H1 (cell line): ENCODE measurements around the gene OPN1SW. TPM values are rescaled to one million over a fixed set of nuclear protein-coding genes. Genes with fewer than 3 reads are reported as not detected.

Source experiments
- CTCF ChIA-PET: fragments of 300-600 bp; sonication (Branson Sonifier 250); formaldehyde crosslinking; loops from one replicate; lab custom pipeline; 2021; ENCODE audit not compliant: partially characterized antibody; lab: Charles Lee
- POLR2A ChIA-PET: fragments of 300-600 bp; sonication (Branson Sonifier 250); formaldehyde crosslinking; loops from one replicate; lab custom pipeline; 2021; ENCODE audit warnings: inconsistent platforms; ENCODE audit not compliant: partially characterized antibody; lab: Charles Lee
- DNase-seq, 2 experiments: peaks; one replicate each; pipeline versions ENCODE4 v3.0.0 to v3.0.0-alpha.2; 2010 to 2022; ENCODE audit warnings: low spot score in 2 of 2, low read depth in 1 of 2, mixed read lengths in 1 of 2
- FAIRE-seq: peaks from 2 replicates; lab custom pipeline; 2011; peaks lifted over from hg19 to GRCh38; lab: Jason Lieb, UNC
- H2AFZ ChIP-seq: 2 replicates; pipeline ENCODE4 v1.8.1; 2012; ENCODE audit warnings: low read length, inconsistent platforms
- H2AK5ac ChIP-seq: 2 replicates; pipeline ENCODE4 v1.6.1; 2013; ENCODE audit warnings: low read depth, low read length
- H2BK120ac ChIP-seq: replicated peaks from 2 replicates; pipeline ENCODE3; 2013; ENCODE audit warnings: low read depth, low read length, inconsistent platforms
- H2BK12ac ChIP-seq: 2 replicates; pipeline ENCODE4 v1.6.1; 2013; ENCODE audit warnings: low read depth, low read length
- H2BK15ac ChIP-seq: 2 replicates; pipeline ENCODE4 v1.6.1; 2013; ENCODE audit warnings: low read length
- H2BK20ac ChIP-seq: 2 replicates; pipeline ENCODE4 v1.6.1; 2013; ENCODE audit warnings: low read length
- H2BK5ac ChIP-seq: 2 replicates; pipeline ENCODE4 v1.6.1; 2013; ENCODE audit warnings: low read depth, low read length
- H3K14ac ChIP-seq: 2 replicates; pipeline ENCODE4 v1.6.1; 2013; ENCODE audit warnings: inconsistent platforms; ENCODE audit not compliant: insufficient read length
- H3K18ac ChIP-seq: 2 replicates; pipeline ENCODE4 v1.6.1; 2013; ENCODE audit warnings: low read length; ENCODE audit errors: extremely low read depth
- H3K23ac ChIP-seq: 2 replicates; pipeline ENCODE4 v1.6.1; 2013; ENCODE audit warnings: inconsistent platforms; ENCODE audit not compliant: insufficient read length
- H3K23me2 ChIP-seq: 2 replicates; pipeline ENCODE4 v1.6.1; 2013; ENCODE audit warnings: low read depth, low read length
- H3K27ac ChIP-seq: 2 replicates; pipeline ENCODE4 v1.6.1; 2011; ENCODE audit warnings: low read depth, low read length, inconsistent platforms
- H3K27me3 ChIP-seq, 4 experiments: replicated peaks in 1 of 4; 1 replicate in 1 of 4; 2 replicates in 3 of 4; pipeline versions ENCODE4 v1.6.1 to v1.8.1; 2011 to 2013; ENCODE audit warnings: low read length in 3 of 4, mild to moderate bottlenecking in 3 of 4, inconsistent platforms in 2 of 4, mixed read lengths in 2 of 4, moderate library complexity in 1 of 4; ENCODE audit not compliant: control insufficient read depth in 3 of 4, insufficient read depth in 3 of 4; ENCODE audit errors: extremely low read depth in 1 of 4
- H3K36me3 ChIP-seq, 4 experiments: 2 replicates each; pipeline versions ENCODE4 v1.6.1 to v1.8.1; 2011 to 2013; ENCODE audit warnings: mild to moderate bottlenecking in 4 of 4, low read length in 3 of 4, moderate library complexity in 2 of 4, control low read depth in 1 of 4, inconsistent platforms in 1 of 4; ENCODE audit not compliant: insufficient read depth in 4 of 4, control insufficient read depth in 2 of 4
- H3K4ac ChIP-seq: replicated peaks from 2 replicates; pipeline ENCODE3; 2013; ENCODE audit warnings: low read length, low read depth, mixed read lengths, inconsistent platforms; ENCODE audit not compliant: insufficient read length
- H3K4me1 ChIP-seq, 4 experiments: replicated peaks in 1 of 4; 1 replicate in 1 of 4; 2 replicates in 3 of 4; pipeline versions ENCODE4 v1.6.1 to v1.8.1; 2011 to 2013; ENCODE audit warnings: low read length in 3 of 4, inconsistent platforms in 2 of 4, mixed read lengths in 1 of 4; ENCODE audit not compliant: insufficient read depth in 4 of 4, control insufficient read depth in 3 of 4
- H3K4me2 ChIP-seq, 2 experiments: 2 replicates each; pipeline versions ENCODE4 v1.6.1 to v1.8.1; 2011 to 2013; ENCODE audit warnings: low read depth in 2 of 2, low read length in 2 of 2, control low read depth in 1 of 2, inconsistent platforms in 1 of 2, mild to moderate bottlenecking in 1 of 2; ENCODE audit not compliant: insufficient read depth in 1 of 2
- H3K4me3 ChIP-seq, 4 experiments: fragments of 200-600, 300-600 bp in 1 of 4; sonication (generic), shearing (Covaris generic), sonication (Bioruptor Twin) in 1 of 4; 2 replicates each; pipeline versions ENCODE4 v1.5.1 to v1.8.1; 2011 to 2016; ENCODE audit warnings: low read length in 4 of 4, low read depth in 3 of 4, control low read depth in 2 of 4, inconsistent platforms in 2 of 4, mild to moderate bottlenecking in 2 of 4, mixed read lengths in 1 of 4, moderate library complexity in 1 of 4; ENCODE audit not compliant: insufficient read depth in 2 of 4; ENCODE audit errors: extremely low read depth in 1 of 4
- H3K56ac ChIP-seq: replicated peaks from 2 replicates; pipeline ENCODE3; 2013; ENCODE audit warnings: low read depth, mild to moderate bottlenecking, mixed read lengths, low read length, inconsistent platforms; ENCODE audit not compliant: insufficient read length
- H3K79me1 ChIP-seq: 2 replicates; pipeline ENCODE4 v1.6.1; 2013; ENCODE audit warnings: low read depth, low read length, control low read depth
- H3K79me2 ChIP-seq, 2 experiments: 2 replicates each; pipeline versions ENCODE4 v1.6.1 to v1.8.1; 2012 to 2013; ENCODE audit warnings: low read length in 2 of 2, mild to moderate bottlenecking in 2 of 2, inconsistent platforms in 1 of 2; ENCODE audit not compliant: insufficient read depth in 2 of 2, control insufficient read depth in 1 of 2
- H3K9ac ChIP-seq, 4 experiments: replicated peaks in 1 of 4; 1 replicate in 1 of 4; 2 replicates in 3 of 4; pipeline versions ENCODE4 v1.6.1 to v1.8.1; 2011 to 2013; ENCODE audit warnings: low read depth in 3 of 4, low read length in 3 of 4, control low read depth in 2 of 4, mild to moderate bottlenecking in 2 of 4, moderate library complexity in 2 of 4, inconsistent platforms in 1 of 4; ENCODE audit errors: extremely low read depth in 1 of 4
- H3K9me3 ChIP-seq, 2 experiments: 2 replicates each; pipeline versions ENCODE4 v1.6.1 to v1.8.1; 2012 to 2013; ENCODE audit warnings: mild to moderate bottlenecking in 2 of 2, moderate library complexity in 2 of 2, control low read depth in 1 of 2, inconsistent platforms in 1 of 2, low read depth in 1 of 2, low read length in 1 of 2, mixed read lengths in 1 of 2; ENCODE audit not compliant: insufficient read depth in 2 of 2
- H4K20me1 ChIP-seq, 2 experiments: replicated peaks in 1 of 2; 2 replicates each; pipeline versions ENCODE3 to v1.8.1; 2011 to 2013; ENCODE audit warnings: inconsistent platforms in 2 of 2, low read length in 2 of 2, mild to moderate bottlenecking in 1 of 2; ENCODE audit not compliant: insufficient read depth in 2 of 2, control insufficient read depth in 1 of 2
- H4K5ac ChIP-seq: 2 replicates; pipeline ENCODE4 v1.6.1; 2013; ENCODE audit warnings: low read length, low read depth, mixed read lengths, inconsistent platforms; ENCODE audit not compliant: insufficient read length
- H4K8ac ChIP-seq: 2 replicates; pipeline ENCODE4 v1.8.0; 2013; ENCODE audit warnings: mild to moderate bottlenecking, moderate library complexity, low read length, inconsistent platforms; ENCODE audit not compliant: insufficient read depth; ENCODE audit errors: extremely low read depth
- H4K91ac ChIP-seq: replicated peaks from 2 replicates; pipeline ENCODE3; 2013; ENCODE audit warnings: low read length, mixed read lengths, inconsistent platforms; ENCODE audit not compliant: insufficient read length
- BCL11A ChIP-seq, 2 experiments: IDR thresholded peaks; one replicate each; pipeline ENCODE4 v1.6.1; 2011; ENCODE audit warnings: low read depth in 2 of 2, low read length in 2 of 2, mild to moderate bottlenecking in 2 of 2
- CBX8 ChIP-seq: fragments of 300-800, 300-1000 bp; sonication (generic); IDR thresholded peaks from 2 replicates; pipeline ENCODE4 v1.7.1; 2016; ENCODE audit warnings: low read depth, low read length, borderline replicate concordance
- EZH2 ChIP-seq: fragments of 200-600 bp; sonication (generic); IDR thresholded peaks from 2 replicates; pipeline ENCODE4 v1.7.1; 2012; ENCODE audit warnings: low read depth, mild to moderate bottlenecking, moderate library complexity, low read length, inconsistent platforms; ENCODE audit not compliant: severe bottlenecking
- GTF2F1 ChIP-seq: IDR thresholded peaks from 2 replicates; pipeline ENCODE4 v1.6.1; 2012; ENCODE audit warnings: low read depth, low read length, improper control_type of control experiment, borderline replicate concordance
- RFX5 ChIP-seq: IDR thresholded peaks from 2 replicates; pipeline ENCODE4 v1.6.1; 2011; ENCODE audit warnings: low read depth, low read length, improper control_type of control experiment, borderline replicate concordance
- RNF2 ChIP-seq: fragments of 200-900, 300-1000 bp; sonication (generic); IDR thresholded peaks from 2 replicates; pipeline ENCODE4 v1.7.1; 2016; ENCODE audit warnings: borderline replicate concordance, low read depth, mild to moderate bottlenecking, antibody characterized with exemption, low read length; ENCODE audit not compliant: poor library complexity, severe bottlenecking; ENCODE audit errors: missing control alignments
- SIX5 ChIP-seq: IDR thresholded peaks from 2 replicates; pipeline ENCODE4 v1.6.1; 2011; ENCODE audit warnings: mild to moderate bottlenecking, low read depth, low read length
- SP1 ChIP-seq: IDR thresholded peaks from 2 replicates; pipeline ENCODE4 v1.6.1; 2011; ENCODE audit warnings: low read depth, low read length
- WGBS, 2 experiments: shearing (Covaris generic) in 1 of 2; methylation state at CpG; one replicate each; pipeline versions ENCODE4 v1.1.6 to v1.1.7; 2013 to 2015; ENCODE audit warnings: low lambda C conversion rate in 2 of 2, mixed read lengths in 2 of 2, inconsistent platforms in 1 of 2, low coverage in 1 of 2, missing lambda C conversion rate in 1 of 2; ENCODE audit not compliant: insufficient replicate concordance in 2 of 2, insufficient coverage in 1 of 2, insufficient read length in 1 of 2; ENCODE audit errors: extremely low coverage in 1 of 2, missing lambda C conversion rate in 1 of 2; 5-methylcytosine and 5-hydroxymethylcytosine counted together
- polyA plus RNA-seq, 7 experiments: library from polyadenylated mRNA; depleted of rRNA in 3 of 7; stranded (reverse) in 5 of 7; unstranded in 2 of 7; fragments of >200 nt in 5 of 7; fragments of 200-250 nt in 2 of 7; gene quantifications; 1 replicate in 5 of 7; 2 replicates in 1 of 7; 4 replicates in 1 of 7; pipeline versions ENCODE4 v1.2.1 to v1.2.3, GENCODE V29; 2011 to 2013; ENCODE audit warnings: missing spikeins in 2 of 7, mixed read lengths in 2 of 7
- total RNA-seq: library from RNA; stranded (reverse); fragmentation: NEBNext Ultra II Directional; extraction: Animal tissue kit (Norgen Biotek cat#: 25700); gene quantifications from 2 replicates; pipeline ENCODE4 v1.2.1, GENCODE V29; 2021
- TF ChIP-seq, protein P1 (sequence below): IDR thresholded peaks from 2 replicates; pipeline ENCODE4 v1.6.1; 2011; ENCODE audit warnings: low read length, improper control_type of control experiment
- TF ChIP-seq, protein P2 (sequence below): IDR thresholded peaks from 2 replicates; pipeline ENCODE4 v1.6.1; 2011; ENCODE audit warnings: low read depth, mild to moderate bottlenecking, low read length; ENCODE audit not compliant: insufficient read depth

OPN1SW gene
- total and polyA plus RNA-seq, 2 of the 8 experiments (the other 6 are each of a cell fraction or from before 2014, with no cell fraction given): not detected

DNA sequence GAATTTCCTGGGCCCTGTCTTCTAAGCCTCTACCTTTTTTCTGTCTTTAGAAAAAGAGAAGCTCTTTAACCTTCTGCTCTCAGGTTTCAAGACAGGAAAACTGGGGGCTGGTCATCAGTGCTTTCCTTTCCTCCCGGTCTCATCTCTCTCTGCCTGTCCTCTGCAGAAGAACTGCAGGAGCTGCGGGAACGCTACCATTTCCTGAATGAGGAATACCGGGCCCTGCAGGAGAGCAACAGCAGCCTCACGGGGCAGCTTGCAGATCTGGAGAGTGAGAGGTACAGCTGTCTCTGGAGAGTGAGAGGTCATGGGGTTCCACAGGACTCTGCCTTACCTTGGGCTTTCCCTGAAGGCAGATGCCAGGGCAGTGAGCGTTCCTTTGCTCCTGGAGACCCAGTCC, 28.9 kb upstream of the OPN1SW start:
- Histone ChIP-seq H3K56ac (no peak overlapping the region), H2BK15ac (no peak overlapping the region), H4K20me1 (peaks cover 0 to 2% of the 10 kb centered on the region in 2 experiments), H3K79me2 (no peaks in the 10 kb centered on the region), H3K4ac (no peak overlapping the region), H2BK120ac (no peak overlapping the region), H2BK20ac (no peak overlapping the region), H2AFZ (no peak overlapping the region), H3K79me1 (no peaks in the 10 kb centered on the region), H3K23me2 (no peaks in the 10 kb centered on the region), H3K4me1 (no peaks in the 10 kb centered on the region), H4K5ac (no peak overlapping the region), H3K14ac (no peak overlapping the region), H3K23ac (no peak overlapping the region), H3K4me2 (no peak overlapping the region), H3K9ac (no peak overlapping the region), H3K36me3 (peaks cover 20 to 73% (median 45%) of the 10 kb centered on the region in 4 experiments; a peak in 7 of 8 replicates), H3K27me3 (no peaks in the 10 kb centered on the region), H3K4me3 (no peak overlapping the region), H3K9me3 (no peaks in the 10 kb centered on the region), H2BK5ac (no peak overlapping the region), H3K27ac (no peak overlapping the region), H4K91ac (no peak overlapping the region), H3K18ac (no peak overlapping the region), H2AK5ac (no peak overlapping the region), H4K8ac (no peak overlapping the region), H2BK12ac (no peak overlapping the region)
- DNase-seq: no peak
- ChIA-PET POLR2A (interaction anchor here (0.7 to 2.6 kb wide), 2 partner anchors 9 to 23 kb away, joined by 3 to 9 read pairs; no protein-coding TSS in a partner anchor), CTCF (interaction anchor here (0.6 to 2.9 kb wide), 8 partner anchors 10 to 282 kb away, joined by 3 to 7 read pairs (median 4); no protein-coding TSS in a partner anchor)
- 84% methylated on average over 6 of the region's 6 CpGs; no CpG with 5 or more reads in 1 of the 2 experiments for WGBS, 2 experiments
- TF ChIP-seq BCL11A (IDR thresholded peaks at IDR 0.05; ENCODE audit: low read depth in 2 of 2, low read length in 2 of 2) (no peak), GTF2F1 (no peak), SIX5 (no peak), RNF2 (no peak), SP1 (no peak), EZH2 (no peak), RFX5 (no peak), CBX8 (no peak)
- TF ChIP-seq, protein P1, sequence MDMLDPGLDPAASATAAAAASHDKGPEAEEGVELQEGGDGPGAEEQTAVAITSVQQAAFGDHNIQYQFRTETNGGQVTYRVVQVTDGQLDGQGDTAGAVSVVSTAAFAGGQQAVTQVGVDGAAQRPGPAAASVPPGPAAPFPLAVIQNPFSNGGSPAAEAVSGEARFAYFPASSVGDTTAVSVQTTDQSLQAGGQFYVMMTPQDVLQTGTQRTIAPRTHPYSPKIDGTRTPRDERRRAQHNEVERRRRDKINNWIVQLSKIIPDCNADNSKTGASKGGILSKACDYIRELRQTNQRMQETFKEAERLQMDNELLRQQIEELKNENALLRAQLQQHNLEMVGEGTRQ: no peak
- TF ChIP-seq, protein P2, sequence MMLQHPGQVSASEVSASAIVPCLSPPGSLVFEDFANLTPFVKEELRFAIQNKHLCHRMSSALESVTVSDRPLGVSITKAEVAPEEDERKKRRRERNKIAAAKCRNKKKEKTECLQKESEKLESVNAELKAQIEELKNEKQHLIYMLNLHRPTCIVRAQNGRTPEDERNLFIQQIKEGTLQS: no peak
- no peak for FAIRE-seq
